Measurements from ENCODE around the gene WWC1.
A peak's percentile ranks its signal among the peaks of the same experiment; 100 is the strongest.

Gene WWC1

DNA sequence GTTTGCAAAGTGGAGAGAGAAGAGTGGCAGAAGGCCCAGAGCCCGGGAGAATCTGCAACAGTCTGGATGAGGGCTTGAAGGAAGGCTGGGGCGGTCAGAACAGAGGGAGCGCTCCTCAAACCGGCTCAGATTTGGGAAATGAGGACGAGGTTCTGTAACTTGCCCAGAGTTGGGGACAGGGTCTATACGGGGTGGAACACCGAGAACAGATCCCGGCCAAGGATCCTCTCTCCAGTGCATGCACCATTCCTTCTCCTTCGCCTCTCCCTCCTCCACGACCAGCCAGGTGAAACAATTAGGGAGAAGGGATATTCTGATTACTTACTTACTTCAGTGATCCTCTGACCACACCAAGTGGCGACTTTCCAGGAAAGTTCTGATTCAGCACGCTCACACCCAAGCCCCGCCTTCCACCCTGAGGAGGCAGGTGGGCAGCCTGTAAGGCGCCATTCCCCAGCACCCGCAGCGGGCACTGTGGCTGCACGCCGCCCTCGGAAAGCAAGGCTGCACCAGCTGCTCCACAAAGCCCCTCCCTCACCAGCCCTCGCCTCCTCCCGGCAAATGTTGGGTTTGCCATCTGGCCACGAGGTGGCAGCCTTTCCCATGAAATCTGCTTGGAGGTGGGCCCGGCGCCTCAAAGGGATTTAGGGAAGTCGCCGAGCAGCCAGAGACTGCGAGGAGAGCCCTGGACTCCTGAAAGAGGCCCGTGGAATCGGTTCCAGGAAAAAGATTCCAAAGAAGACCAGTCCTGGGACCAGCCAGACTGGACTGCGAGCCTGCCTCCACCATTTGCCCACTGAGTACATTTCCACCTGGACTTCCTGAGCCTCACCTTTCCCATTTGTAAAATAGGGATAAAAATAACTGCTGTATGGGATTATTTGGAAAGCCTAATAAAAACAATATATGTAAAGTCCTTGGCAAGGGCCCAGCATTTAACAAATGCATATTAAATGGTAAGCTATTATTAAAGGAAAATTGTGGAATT is 22.2 kb upstream of the WWC1 start:
- H3K27me3 ChIP-seq (replicated peaks), result peaks cover 2% of the 10 kb centered on the region
- peak overlapping the region; percentile 33 for H3K4me3 ChIP-seq (ENCODE audit: low read depth, low read length)
- peak; percentile 93 for TF ChIP-seq CTCF (IDR thresholded peaks at IDR 0.05; ENCODE audit: low read depth, low read length, missing control alignments)
- H3K36me3 ChIP-seq (replicated peaks), result no peaks in the 10 kb centered on the region
- in situ Hi-C loops (cut with HindIII; ENCODE audit: low pct_ligation_motif_present, low sequenced_read_pairs), result no loop called here
- peak; percentile 67 for DNase-seq
- H3K27ac ChIP-seq, result no peak overlapping the region

DNA sequence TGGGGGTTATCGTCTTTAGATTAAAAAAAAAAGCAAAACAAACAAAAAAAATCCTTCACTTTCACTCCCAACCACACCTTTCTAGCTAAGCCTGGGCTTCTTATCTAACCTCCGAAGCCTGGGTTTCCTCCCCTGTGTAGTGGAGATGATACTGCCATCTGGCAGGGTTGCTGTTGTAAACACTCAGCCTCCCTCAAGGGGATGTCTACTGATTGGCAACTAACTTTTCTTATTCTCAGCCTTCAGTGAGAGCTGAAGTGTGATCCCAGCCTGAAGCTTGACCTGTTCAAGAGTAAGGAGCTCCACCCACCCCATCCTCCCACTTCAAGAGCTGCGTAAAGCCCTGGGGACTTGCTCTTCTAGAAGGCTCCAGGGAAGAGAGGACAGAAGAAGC is 21.5 kb upstream of the WWC1 start:
- in situ Hi-C loops (cut with HindIII; ENCODE audit: low pct_ligation_motif_present, low sequenced_read_pairs), result no loop called here
- Histone ChIP-seq H3K36me3 (replicated peaks) (no peaks in the 10 kb centered on the region), H3K27me3 (replicated peaks) (peaks cover 2% of the 10 kb centered on the region), H3K4me3 (ENCODE audit: low read depth, low read length) (no peak overlapping the region), H3K27ac (peak overlapping the region; percentile 20)
- DNase-seq, result no peak
- TF ChIP-seq CTCF (IDR thresholded peaks at IDR 0.05; ENCODE audit: low read depth, low read length, missing control alignments), result no peak

GRCh38 chr5:168270476-168270875 is 21.0 kb upstream of the WWC1 start:
- H3K27ac ChIP-seq, result peak overlapping the region; percentile 20
- H3K36me3 ChIP-seq (replicated peaks), result no peaks in the 10 kb centered on the region
- no peak overlapping the region for H3K4me3 ChIP-seq (ENCODE audit: low read depth, low read length)
- peak; percentile 82 for DNase-seq
- H3K27me3 ChIP-seq (replicated peaks), result peaks cover 2% of the 10 kb centered on the region
- in situ Hi-C loops (cut with HindIII; ENCODE audit: low pct_ligation_motif_present, low sequenced_read_pairs), result no loop called here
- TF ChIP-seq CTCF (IDR thresholded peaks at IDR 0.05; ENCODE audit: low read depth, low read length, missing control alignments), result no peak

- Histone ChIP-seq H3K27ac (no peak overlapping the region), H3K27me3 (replicated peaks) (peaks cover 4% of the 10 kb centered on the region), H3K36me3 (replicated peaks) (no peaks in the 10 kb centered on the region), H3K4me3 (ENCODE audit: low read depth, low read length) (no peak overlapping the region)
- in situ Hi-C loops (cut with HindIII; ENCODE audit: low pct_ligation_motif_present, low sequenced_read_pairs), result no loop called here
- no peak for DNase-seq
- TF ChIP-seq CTCF (IDR thresholded peaks at IDR 0.05; ENCODE audit: low read depth, low read length, missing control alignments), result no peak
Observed at GRCh38 chr5:168273056-168273980, 18.1 kb upstream of the WWC1 start.

DNA sequence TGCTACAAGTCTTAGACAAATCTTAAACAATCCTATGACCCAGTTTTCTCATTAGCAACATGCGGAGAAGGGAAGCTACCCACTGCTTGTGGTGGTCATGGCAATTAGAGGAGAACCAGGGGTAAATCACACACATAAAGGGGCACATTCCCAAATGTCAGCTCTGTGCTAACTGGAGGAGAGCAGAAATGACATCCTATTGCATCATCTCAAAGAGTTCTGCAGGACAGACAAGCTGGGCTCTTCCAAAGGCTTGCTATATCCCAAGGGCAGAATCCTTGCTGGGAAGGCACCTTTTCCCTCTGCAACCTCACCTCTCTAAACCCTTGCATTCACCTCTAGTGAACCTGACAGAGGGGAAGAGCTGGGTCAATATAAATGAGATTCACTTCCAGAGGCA is 17.0 kb upstream of the WWC1 start:
- DNase-seq, result no peak
- peaks cover 2% of the 10 kb centered on the region for H3K27me3 ChIP-seq (replicated peaks)
- in situ Hi-C loops (cut with HindIII; ENCODE audit: low pct_ligation_motif_present, low sequenced_read_pairs), result no loop called here
- no peak for TF ChIP-seq CTCF (IDR thresholded peaks at IDR 0.05; ENCODE audit: low read depth, low read length, missing control alignments)
- H3K4me3 ChIP-seq (ENCODE audit: low read depth, low read length), result no peak overlapping the region
- no peak overlapping the region for H3K27ac ChIP-seq
- no peaks in the 10 kb centered on the region for H3K36me3 ChIP-seq (replicated peaks)

Measured in brain microvascular endothelial cell (primary cell).